KOPT-K1 (cell line): Measurements from ENCODE around the gene LMBRD1.
"Not testable (repeated sequence)": the region's sequence is repeated elsewhere in the genome, so short reads cannot be mapped to it uniquely, and the experiment has no call there.

ENCODE experiments used
- H3K27ac ChIP-seq: fragments of 200-600 bp; sonication (generic); 2 replicates; pipeline ENCODE4 v1.5.1; 2016; ENCODE audit warnings: antibody characterized with exemption, mild to moderate bottlenecking, low read depth, low read length; ENCODE audit not compliant: poor library complexity, severe bottlenecking
- H3K36me3 ChIP-seq: fragments of 200-600 bp; sonication (generic); 2 replicates; pipeline ENCODE4 v1.5.1; 2017; ENCODE audit warnings: antibody characterized with exemption, mild to moderate bottlenecking, low read length, moderate library complexity; ENCODE audit not compliant: insufficient read depth
- H3K9me3 ChIP-seq: fragments of 200-600 bp; sonication (generic); 2 replicates; pipeline ENCODE4 v1.5.1; 2017; ENCODE audit warnings: antibody characterized with exemption, low read length, mild to moderate bottlenecking; ENCODE audit not compliant: insufficient read depth, poor library complexity, severe bottlenecking

LMBRD1 gene

GRCh38 chr6:69796642-69797390, at the start of gene LMBRD1:
TSS of gene LMBRD1 (minus strand) at chr6:69797010. CDS start at chr6:69796881, 129 bp downstream.
- H3K27ac ChIP-seq: peak within 1 kb of the TSS; percentile 73
- H3K9me3 ChIP-seq: no peaks in the 10 kb centered on the region
- no peaks in the 10 kb centered on the region for H3K36me3 ChIP-seq

DNA sequence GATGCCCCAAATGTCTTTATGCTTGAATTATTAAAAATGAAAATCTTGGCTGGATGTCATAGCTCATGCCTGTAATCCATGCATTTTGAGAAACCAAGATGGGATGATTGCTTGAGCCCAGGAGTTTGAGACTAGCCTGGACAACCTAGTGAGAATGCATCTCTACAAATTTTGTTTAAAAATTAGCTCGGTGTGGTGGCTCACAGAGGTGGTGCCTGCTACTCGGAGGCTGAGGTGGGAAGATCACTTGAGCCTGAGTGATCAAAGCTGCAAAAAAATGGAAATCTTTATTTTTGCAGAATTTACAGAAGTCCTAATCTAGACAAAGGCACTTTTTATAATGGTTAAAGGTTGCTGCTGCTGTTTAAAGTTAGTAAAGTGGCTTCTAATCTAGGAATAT, 49.5 kb upstream of the LMBRD1 start:
- Histone ChIP-seq H3K36me3 (no peaks in the 10 kb centered on the region), H3K27ac (no peak overlapping the region), H3K9me3 (no peaks in the 10 kb centered on the region)

DNA sequence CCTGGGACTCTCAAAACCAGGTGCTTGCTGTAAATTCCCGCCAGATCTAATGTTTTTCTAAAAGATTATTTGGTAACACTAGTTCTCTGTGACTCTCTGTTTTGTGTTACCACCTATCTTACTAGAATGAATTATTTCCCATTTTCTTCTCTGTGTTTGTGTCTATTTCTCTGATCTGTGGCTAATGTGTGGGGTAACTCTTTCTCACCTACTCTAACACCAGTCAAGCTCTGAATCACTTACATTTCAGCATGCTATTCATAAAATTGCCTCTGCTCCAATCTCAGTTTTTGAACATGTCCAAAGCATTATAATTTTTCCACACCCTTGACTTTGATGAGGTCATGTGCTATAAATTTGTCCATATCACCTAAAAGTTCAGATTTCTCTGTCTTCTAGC, 46.4 kb upstream of the LMBRD1 start:
- Histone ChIP-seq H3K27ac (no peak overlapping the region), H3K36me3 (no peaks in the 10 kb centered on the region), H3K9me3 (no peaks in the 10 kb centered on the region)

DNA sequence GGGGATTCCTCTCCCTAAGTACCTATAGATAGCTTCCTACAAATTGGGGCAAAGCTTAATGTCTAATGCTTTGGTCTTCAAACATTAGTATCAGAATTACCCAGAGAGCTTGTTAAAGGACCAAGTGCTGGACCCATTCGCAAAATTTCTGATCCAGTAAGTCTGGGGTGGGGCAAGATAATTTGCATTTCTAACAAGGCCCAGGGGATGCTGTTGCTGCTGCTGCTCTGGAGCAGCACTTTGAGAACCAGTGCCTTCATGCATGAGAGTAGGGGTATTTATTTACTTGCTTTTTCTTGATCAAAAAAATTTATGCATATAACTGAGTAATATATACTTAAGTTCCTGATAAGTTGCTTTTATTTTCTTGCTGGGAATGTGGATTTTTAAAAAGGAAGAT, 45.1 kb upstream of the LMBRD1 start:
- Histone ChIP-seq H3K27ac (no peak overlapping the region), H3K9me3 (no peaks in the 10 kb centered on the region), H3K36me3 (no peaks in the 10 kb centered on the region)

- Histone ChIP-seq H3K9me3 (no peaks in the 10 kb centered on the region), H3K27ac (no peak overlapping the region), H3K36me3 (no peaks in the 10 kb centered on the region)
Observed at GRCh38 chr6:69835414-69836179, 38.8 kb upstream of the LMBRD1 start.

DNA sequence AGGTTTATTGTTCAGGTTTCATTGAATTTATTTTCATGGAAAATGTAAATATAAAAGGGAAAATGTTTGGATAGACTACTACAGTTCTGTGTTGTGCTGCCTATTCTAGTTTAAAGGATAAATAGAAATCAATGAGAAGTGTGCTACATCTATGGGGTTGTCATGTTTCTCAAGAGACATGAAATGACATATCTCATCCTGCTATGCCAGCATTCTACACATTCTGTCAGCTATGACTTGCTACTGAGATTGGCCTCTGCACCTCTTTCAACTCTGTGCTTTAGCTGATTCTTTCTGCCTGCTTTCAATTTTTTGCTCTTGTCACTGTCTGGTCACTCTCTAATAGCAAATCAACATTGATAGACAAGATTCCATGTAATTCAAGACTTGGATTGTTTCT, 35.7 kb upstream of the LMBRD1 start:
- Histone ChIP-seq H3K27ac (no peak overlapping the region), H3K36me3 (no peaks in the 10 kb centered on the region), H3K9me3 (no peaks in the 10 kb centered on the region)

GRCh38 chr6:69827276-69827893, 30.6 kb upstream of the LMBRD1 start:
- no peaks in the 10 kb centered on the region for H3K36me3 ChIP-seq
- H3K9me3 ChIP-seq: no peaks in the 10 kb centered on the region
- no peak overlapping the region for H3K27ac ChIP-seq

DNA sequence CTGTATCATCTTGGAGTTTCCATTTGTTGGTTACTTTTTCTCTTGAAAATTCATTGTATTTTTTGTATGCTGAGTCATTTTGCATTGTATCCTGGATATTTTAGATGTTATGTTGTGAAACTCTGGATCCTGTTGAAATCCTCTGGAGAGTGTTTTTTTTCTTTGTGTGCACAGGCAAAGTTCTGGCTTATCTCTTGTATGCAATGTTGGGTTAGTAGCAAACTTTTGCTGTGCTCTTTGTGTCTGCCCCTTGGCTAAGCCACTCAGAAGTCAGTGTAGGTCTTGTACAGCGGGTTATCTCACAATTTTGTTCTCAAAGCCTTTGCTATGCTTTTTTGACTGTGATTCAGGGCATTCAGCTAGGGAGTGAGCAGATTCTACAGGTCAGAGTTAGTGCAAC, 29.1 kb upstream of the LMBRD1 start:
- H3K9me3 ChIP-seq: no peaks in the 10 kb centered on the region
- no peak overlapping the region for H3K27ac ChIP-seq
- no peaks in the 10 kb centered on the region for H3K36me3 ChIP-seq

DNA sequence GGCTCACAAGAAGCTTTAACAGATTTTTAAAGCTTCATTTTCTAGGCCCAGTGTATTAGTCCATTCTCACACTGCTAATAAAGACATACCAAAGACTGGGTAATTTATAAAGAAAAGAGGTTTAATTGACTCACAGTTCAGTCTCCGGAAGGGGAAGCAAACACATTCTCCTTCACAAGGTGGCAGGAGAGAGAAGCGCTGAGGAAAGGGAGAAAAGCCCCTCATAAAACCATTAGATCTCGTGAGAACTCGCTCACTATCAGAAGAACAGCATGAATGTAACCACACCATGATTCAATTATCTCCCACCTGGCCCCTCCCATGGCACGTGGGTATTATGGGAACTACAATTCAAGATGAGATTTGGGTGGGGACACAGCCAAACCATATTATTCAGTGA, 27.5 kb upstream of the LMBRD1 start:
- H3K27ac ChIP-seq, H3K36me3 ChIP-seq, H3K9me3 ChIP-seq: not testable (repeated sequence)

DNA sequence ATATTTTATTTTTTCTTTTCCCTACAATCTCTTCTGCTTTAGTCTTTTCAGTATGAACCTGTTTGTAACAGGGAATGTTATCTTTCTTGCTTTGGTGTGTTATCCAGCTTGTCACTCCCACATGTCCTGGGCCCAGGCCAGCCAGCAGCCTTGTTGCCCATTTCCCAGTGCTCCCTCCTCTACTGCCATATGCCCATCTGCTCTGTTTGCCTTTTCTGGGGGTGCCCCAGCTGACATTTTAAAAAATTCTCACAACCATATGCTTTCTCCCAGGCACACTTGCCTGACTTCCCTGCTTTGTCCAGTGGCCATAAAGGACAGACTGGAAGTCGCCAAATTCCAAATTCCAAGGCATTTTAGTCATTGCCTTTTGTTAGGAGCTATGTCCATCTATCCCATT, 23.6 kb upstream of the LMBRD1 start:
- H3K27ac ChIP-seq: no peak overlapping the region
- no peaks in the 10 kb centered on the region for H3K9me3 ChIP-seq

DNA sequence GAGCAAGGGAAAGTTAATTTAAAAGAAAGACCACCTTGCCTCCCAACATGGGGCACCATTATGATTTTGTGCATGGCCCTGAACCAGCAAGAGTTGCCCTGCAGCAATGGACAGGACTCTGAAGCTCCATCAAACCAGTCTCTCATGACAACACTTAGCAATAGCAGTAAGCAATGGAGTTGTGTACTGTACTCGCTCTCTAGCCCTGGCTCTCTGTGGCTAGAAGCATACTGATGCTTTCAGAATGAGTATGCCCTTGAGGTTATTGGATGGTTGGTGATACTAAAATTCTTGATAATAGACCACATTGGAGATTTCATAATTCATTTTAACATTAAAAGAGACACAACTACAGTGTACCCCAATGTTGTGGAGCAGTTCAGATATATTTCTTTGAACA, 23.2 kb upstream of the LMBRD1 start:
- H3K36me3 ChIP-seq: no peaks in the 10 kb centered on the region
- H3K27ac ChIP-seq: no peak overlapping the region
- no peaks in the 10 kb centered on the region for H3K9me3 ChIP-seq

More for the DNA sequence above, 23.6 kb upstream of the LMBRD1 start:
- H3K36me3 ChIP-seq: no peaks in the 10 kb centered on the region

DNA sequence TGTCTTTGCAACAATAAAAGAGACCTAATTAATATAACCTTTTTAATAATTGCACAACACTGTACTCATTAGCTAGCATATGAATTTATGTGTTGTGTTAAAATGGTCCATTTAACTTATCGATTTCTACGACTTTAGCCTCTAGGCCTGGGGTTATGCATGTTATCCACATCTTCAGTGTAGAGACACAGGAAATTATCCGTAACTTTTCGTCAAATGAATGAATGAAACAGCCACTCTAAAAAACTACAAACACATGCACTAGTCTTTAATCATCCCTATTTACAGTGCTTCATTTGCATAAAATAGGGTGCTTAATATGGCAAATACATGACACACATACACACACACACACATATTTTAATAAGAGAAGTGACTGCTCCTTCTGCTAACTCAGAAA, 22.3 kb upstream of the LMBRD1 start:
- Histone ChIP-seq H3K36me3 (no peaks in the 10 kb centered on the region), H3K9me3 (no peaks in the 10 kb centered on the region), H3K27ac (no peak overlapping the region)

- Histone ChIP-seq H3K27ac (no peak overlapping the region), H3K36me3 (no peaks in the 10 kb centered on the region)
Observed at GRCh38 chr6:69818223-69818930, 21.6 kb upstream of the LMBRD1 start.

GRCh38 chr6:69817358-69817757, 20.5 kb upstream of the LMBRD1 start:
- Histone ChIP-seq H3K36me3 (no peaks in the 10 kb centered on the region), H3K27ac (no peak overlapping the region), H3K9me3 (no peaks in the 10 kb centered on the region)

More at GRCh38 chr6:69818223-69818930, 21.6 kb upstream of the LMBRD1 start:
- no peaks in the 10 kb centered on the region for H3K9me3 ChIP-seq

GRCh38 chr6:69816569-69816968, 19.8 kb upstream of the LMBRD1 start:
- Histone ChIP-seq H3K9me3 (no peaks in the 10 kb centered on the region), H3K27ac (peak overlapping the region; percentile 74), H3K36me3 (no peaks in the 10 kb centered on the region)
